Measurements from ENCODE around the gene CDYL2.
"Not testable (repeated sequence)": the region's sequence is repeated elsewhere in the genome, so short reads cannot be mapped to it uniquely, and the experiment has no call there.

Gene CDYL2

DNA sequence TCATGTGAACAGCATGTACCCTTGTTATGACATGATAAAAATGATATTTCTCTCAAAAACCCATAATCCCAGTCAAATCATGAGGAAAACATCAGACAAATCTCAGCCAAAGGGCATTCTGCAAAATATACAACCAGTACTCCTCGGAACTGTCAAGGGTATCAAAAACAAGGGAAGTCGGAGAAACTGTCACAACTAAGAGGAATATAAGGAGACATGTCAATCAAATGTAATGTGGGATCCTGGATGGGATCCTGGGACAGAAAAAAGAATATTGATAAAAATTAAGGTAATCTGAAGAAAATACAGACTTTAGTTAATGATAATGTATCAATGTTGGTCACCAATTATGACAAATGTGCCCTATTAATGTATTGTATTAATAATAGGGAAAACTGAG lies 15.6 kb upstream of the CDYL2 start:
- no peak for DNase-seq (ENCODE audit: extremely low read depth, insufficient read length)
- no peak overlapping the region for H3K4me3 ChIP-seq (replicated peaks; ENCODE audit: low read depth, low read length)
- no peaks in the 10 kb centered on the region for H3K27me3 ChIP-seq (replicated peaks; ENCODE audit: control insufficient read depth, insufficient read depth, low read length)
- TF ChIP-seq, protein P1, sequence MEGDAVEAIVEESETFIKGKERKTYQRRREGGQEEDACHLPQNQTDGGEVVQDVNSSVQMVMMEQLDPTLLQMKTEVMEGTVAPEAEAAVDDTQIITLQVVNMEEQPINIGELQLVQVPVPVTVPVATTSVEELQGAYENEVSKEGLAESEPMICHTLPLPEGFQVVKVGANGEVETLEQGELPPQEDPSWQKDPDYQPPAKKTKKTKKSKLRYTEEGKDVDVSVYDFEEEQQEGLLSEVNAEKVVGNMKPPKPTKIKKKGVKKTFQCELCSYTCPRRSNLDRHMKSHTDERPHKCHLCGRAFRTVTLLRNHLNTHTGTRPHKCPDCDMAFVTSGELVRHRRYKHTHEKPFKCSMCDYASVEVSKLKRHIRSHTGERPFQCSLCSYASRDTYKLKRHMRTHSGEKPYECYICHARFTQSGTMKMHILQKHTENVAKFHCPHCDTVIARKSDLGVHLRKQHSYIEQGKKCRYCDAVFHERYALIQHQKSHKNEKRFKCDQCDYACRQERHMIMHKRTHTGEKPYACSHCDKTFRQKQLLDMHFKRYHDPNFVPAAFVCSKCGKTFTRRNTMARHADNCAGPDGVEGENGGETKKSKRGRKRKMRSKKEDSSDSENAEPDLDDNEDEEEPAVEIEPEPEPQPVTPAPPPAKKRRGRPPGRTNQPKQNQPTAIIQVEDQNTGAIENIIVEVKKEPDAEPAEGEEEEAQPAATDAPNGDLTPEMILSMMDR (IDR thresholded peaks at IDR 0.05; ENCODE audit: insufficient read depth, low read length, poor library complexity, severe bottlenecking) = no peak
- no peaks in the 10 kb centered on the region for H3K36me3 ChIP-seq (ENCODE audit: control insufficient read depth, insufficient read depth, low read length)

DNA sequence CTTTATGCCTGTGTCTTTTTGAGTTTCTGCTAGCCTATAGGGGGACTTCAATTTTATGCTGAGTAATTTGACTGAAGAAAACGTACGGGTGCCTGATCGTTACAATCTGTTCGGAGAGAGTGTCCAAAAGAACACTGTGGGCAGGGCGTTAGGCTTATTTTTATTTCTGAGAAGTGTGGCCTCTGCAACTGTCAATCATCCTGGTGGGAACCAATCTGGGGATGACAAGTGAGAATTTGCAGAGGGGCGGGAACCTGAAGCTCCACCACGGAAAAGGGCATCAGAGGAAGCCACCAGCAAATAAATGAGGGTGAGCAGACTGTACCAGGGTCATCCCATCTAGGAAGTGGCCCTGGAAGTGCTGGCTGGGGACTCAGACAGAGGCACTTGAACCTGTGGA lies 12.0 kb upstream of the CDYL2 start:
- Histone ChIP-seq H3K4me3 (replicated peaks; ENCODE audit: low read depth, low read length) (no peak overlapping the region), H3K27me3 (replicated peaks; ENCODE audit: control insufficient read depth, insufficient read depth, low read length) (no peaks in the 10 kb centered on the region), H3K36me3 (ENCODE audit: control insufficient read depth, insufficient read depth, low read length) (no peaks in the 10 kb centered on the region)
- no peak for DNase-seq (ENCODE audit: extremely low read depth, insufficient read length)
- TF ChIP-seq, protein P1 (IDR thresholded peaks at IDR 0.05; ENCODE audit: insufficient read depth, low read length, poor library complexity, severe bottlenecking) = no peak

DNA sequence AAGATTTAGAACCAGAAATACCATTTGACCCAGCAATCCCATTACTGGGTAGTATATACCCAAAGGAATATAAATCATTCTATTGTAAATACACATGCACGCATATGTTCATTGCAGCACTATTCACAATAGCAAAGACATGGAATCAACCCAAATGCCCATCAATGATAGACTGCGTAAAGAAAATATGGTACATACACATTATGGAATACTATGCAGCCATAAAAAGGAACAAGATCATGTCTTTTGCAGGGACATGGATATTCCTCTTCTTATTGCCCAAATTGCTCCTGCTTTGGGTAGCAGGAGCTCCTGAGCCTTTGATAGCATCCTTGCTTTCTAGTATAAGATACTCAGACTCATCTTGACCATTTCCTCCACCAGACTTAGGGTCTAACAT lies 10.9 kb upstream of the CDYL2 start:
- H3K36me3 ChIP-seq (ENCODE audit: control insufficient read depth, insufficient read depth, low read length); DNase-seq (ENCODE audit: extremely low read depth, insufficient read length); H3K4me3 ChIP-seq (replicated peaks; ENCODE audit: low read depth, low read length); H3K27me3 ChIP-seq (replicated peaks; ENCODE audit: control insufficient read depth, insufficient read depth, low read length): not testable (repeated sequence)

DNA sequence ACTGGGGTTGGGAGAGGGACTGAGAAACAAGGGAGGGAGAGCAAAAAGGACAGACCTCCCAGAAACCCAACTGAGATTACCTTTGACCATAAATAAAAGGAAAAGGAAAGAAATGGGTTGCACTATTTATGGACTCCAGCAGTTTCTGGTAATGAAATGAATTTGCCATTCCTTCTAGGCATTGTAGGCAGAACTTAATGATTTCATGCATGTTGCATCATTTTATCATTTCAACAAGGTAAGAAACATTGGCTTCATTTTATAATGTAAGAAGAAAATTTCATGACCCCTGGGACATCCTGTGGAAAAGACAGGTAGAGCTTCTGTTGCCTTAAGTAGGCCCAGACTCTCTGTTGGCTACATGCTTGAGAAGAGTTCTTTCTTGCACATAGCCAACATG lies 8.2 kb upstream of the CDYL2 start:
- no peak overlapping the region for H3K4me3 ChIP-seq (replicated peaks; ENCODE audit: low read depth, low read length)
- no peaks in the 10 kb centered on the region for H3K36me3 ChIP-seq (ENCODE audit: control insufficient read depth, insufficient read depth, low read length)
- no peaks in the 10 kb centered on the region; the same call in 1 of the 2 replicates for H3K27me3 ChIP-seq (replicated peaks; ENCODE audit: control insufficient read depth, insufficient read depth, low read length)
- TF ChIP-seq, protein P1 (IDR thresholded peaks at IDR 0.05; ENCODE audit: insufficient read depth, low read length, poor library complexity, severe bottlenecking) = no peak
- no peak for DNase-seq (ENCODE audit: extremely low read depth, insufficient read length)

DNA sequence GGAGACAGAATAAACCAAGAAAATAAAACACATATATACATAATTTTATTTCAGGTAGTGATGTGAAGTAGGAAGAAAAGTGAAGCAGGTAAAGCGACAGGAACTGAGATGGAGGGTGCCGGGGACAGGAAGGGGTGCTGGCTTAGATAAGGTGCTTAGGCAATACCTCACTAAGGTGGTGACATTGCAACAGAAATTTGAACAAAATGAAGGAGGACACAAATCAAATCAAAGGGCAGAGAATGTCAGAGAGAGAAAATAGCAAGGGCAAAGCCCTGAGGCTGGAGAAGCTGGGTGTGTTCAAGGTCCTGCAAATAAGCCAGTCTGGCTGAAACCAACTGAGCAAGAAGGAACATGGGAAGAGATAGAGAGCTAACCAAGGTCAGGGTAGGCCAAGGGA lies 5.0 kb upstream of the CDYL2 start:
- TF ChIP-seq, protein P1 (IDR thresholded peaks at IDR 0.05; ENCODE audit: insufficient read depth, low read length, poor library complexity, severe bottlenecking) = no peak
- no peak for DNase-seq (ENCODE audit: extremely low read depth, insufficient read length)
- Histone ChIP-seq H3K36me3 (ENCODE audit: control insufficient read depth, insufficient read depth, low read length) (no peaks in the 10 kb centered on the region), H3K27me3 (replicated peaks; ENCODE audit: control insufficient read depth, insufficient read depth, low read length) (no peaks in the 10 kb centered on the region; the same call in 1 of the 2 replicates), H3K4me3 (replicated peaks; ENCODE audit: low read depth, low read length) (no peak overlapping the region)

DNA sequence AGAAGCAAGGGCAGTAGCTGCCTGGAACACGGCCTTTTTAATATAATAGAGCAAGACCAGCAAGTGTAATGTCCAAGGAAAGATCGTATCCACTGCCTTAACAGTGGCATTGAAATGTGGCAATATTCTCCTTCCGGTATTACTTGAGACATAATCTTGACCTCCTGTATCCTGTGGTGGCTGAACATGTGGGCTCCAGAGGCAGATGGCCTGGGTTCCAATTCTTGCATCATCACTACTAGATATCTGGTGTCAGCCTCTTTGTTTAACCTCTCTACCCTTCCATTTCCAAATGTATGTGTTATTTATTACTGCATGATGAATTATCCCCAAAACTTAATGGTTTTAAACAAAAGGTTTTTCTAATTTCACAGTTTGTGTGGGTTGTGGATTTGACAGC lies 3.5 kb upstream of the CDYL2 start:
- Histone ChIP-seq H3K4me3 (replicated peaks; ENCODE audit: low read depth, low read length) (no peak overlapping the region), H3K36me3 (ENCODE audit: control insufficient read depth, insufficient read depth, low read length) (no peaks in the 10 kb centered on the region), H3K27me3 (replicated peaks; ENCODE audit: control insufficient read depth, insufficient read depth, low read length) (no peaks in the 10 kb centered on the region; the same call in 1 of the 2 replicates)
- no peak for DNase-seq (ENCODE audit: extremely low read depth, insufficient read length)
- TF ChIP-seq, protein P1 (IDR thresholded peaks at IDR 0.05; ENCODE audit: insufficient read depth, low read length, poor library complexity, severe bottlenecking) = no peak

All from GM06990 (cell line).